UCSD-AML1 (cell line): Measurements from ENCODE around the gene WDR81.
"Not testable (repeated sequence)": the region's sequence is repeated elsewhere in the genome, so short reads cannot be mapped to it uniquely, and the experiment has no call there.

Experiments used
- DNase-seq: peaks from one replicate; lab custom pipeline; 2025; ENCODE audit not compliant: unreplicated experiment; lab: John Stamatoyannopoulos, UW

Gene WDR81

GRCh38 chr17:1730326-1731193 lies 6.1 kb downstream of the WDR81 start:
- no peak for DNase-seq

- no peak for DNase-seq
These were observed 6.6 kb downstream of the WDR81 start for GRCh38 chr17:1731194-1731506.

DNA sequence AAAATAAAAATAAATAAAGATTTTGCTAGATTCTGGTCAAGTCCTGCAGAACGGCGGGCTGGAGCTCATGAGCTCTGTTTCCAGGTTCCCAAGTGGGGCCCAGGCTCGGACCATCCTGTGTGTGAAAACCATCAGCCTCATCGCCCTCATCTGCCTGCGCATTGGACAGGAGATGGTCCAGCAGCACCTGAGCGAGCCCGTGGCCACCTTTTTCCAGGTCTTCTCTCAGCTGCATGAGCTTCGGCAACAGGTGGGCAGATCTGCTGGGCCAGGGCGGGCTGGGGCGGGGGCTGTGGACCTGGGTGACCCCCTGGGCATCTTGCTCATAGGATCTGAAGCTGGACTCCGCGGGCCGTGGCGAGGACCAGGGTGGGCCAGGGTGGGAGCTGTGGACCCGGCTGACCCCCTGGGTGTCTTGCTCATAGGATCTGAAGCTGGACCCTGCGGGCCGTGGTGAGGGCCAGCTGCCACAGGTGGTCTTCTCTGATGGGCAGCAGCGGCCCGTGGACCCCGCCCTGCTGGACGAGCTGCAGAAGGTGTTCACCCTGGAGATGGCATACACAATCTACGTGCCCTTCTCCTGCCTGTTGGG lies 7.8 kb downstream of the WDR81 start:
- no peak for DNase-seq

DNA sequence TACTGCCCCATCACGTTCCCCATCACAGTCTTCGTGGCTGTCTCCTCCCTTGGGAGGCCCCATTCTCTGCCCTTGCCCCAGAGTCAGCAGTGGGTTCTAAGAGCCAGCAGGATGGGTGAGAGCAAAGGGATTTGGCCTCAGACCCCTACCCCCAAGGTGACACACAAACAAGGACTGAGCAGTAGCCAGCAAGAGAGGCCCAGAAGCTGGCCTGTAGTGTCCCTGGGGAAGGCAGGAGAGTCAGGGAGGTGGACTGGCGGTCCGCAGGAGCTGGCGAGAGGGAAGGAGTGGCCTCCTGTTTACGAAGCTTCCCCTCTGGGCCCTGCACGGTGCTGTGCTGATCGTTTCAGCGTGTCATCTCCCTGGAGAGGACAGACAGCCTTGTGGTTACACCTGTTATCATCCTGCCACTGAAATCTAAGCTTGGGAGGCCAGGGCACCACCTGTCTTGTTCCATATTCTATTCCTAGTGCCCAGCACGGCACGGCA lies 8.4 kb downstream of the WDR81 start:
- no peak for DNase-seq

GRCh38 chr17:1733759-1734158 lies 9.3 kb downstream of the WDR81 start:
- DNase-seq, result no peak

GRCh38 chr17:1735418-1735817 lies 10.9 kb downstream of the WDR81 start:
- no peak for DNase-seq

GRCh38 chr17:1735834-1736347 lies 11.4 kb downstream of the WDR81 start:
- DNase-seq, result no peak

- peak; percentile 72 for DNase-seq
These were observed 12.1 kb downstream of the WDR81 start for GRCh38 chr17:1736348-1737281.

GRCh38 chr17:1737531-1738291 lies 13.2 kb downstream of the WDR81 start:
- no peak for DNase-seq

GRCh38 chr17:1741899-1742298 lies 17.4 kb downstream of the WDR81 start:
- DNase-seq, result not testable (repeated sequence)

DNA sequence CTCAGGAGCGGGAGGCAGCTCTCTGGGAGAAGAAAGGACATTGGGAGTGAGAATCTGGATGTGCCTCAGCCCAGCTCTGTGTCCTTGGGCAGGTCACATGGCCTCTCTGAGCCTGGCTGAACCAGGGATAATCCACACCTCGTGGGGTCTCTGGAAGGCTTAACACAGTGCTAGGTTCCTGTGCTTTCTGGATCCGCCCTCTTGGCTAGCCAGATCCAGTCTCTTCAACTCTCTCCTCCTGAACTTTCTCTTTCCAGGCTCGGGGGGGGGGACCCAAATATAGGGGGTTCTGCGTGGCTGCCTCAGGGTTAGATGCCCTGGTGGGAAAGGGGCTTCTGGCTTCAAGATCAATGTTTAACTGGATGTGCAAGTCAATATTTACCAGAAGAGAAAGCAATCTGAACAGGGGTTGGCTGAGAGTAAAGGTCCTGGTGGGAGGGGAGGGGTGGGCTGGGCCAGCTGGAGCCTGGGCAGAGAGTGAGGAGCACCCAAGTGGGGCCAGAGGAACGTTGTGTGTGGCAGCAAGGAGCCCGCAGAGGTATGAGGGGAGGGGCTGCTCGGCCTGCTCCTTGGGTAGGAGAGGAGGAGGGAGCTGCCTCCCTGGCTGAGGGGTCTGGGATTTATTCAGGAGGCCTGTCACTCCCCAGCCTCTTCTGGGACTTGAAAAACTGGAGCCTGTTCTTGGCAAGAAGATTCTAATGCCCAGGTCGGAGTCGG lies 18.0 kb downstream of the WDR81 start, which contains the start of gene SERPINF2:
Gene SERPINF2, plus strand, starts transcription at position 501 of the 717 bp plus-strand sequence. CDS start 2,125 bp downstream, outside the sequence.
- DNase-seq, result no peak

GRCh38 chr17:1743088-1743439 lies 18.6 kb downstream of the WDR81 start:
- DNase-seq, result no peak

DNA sequence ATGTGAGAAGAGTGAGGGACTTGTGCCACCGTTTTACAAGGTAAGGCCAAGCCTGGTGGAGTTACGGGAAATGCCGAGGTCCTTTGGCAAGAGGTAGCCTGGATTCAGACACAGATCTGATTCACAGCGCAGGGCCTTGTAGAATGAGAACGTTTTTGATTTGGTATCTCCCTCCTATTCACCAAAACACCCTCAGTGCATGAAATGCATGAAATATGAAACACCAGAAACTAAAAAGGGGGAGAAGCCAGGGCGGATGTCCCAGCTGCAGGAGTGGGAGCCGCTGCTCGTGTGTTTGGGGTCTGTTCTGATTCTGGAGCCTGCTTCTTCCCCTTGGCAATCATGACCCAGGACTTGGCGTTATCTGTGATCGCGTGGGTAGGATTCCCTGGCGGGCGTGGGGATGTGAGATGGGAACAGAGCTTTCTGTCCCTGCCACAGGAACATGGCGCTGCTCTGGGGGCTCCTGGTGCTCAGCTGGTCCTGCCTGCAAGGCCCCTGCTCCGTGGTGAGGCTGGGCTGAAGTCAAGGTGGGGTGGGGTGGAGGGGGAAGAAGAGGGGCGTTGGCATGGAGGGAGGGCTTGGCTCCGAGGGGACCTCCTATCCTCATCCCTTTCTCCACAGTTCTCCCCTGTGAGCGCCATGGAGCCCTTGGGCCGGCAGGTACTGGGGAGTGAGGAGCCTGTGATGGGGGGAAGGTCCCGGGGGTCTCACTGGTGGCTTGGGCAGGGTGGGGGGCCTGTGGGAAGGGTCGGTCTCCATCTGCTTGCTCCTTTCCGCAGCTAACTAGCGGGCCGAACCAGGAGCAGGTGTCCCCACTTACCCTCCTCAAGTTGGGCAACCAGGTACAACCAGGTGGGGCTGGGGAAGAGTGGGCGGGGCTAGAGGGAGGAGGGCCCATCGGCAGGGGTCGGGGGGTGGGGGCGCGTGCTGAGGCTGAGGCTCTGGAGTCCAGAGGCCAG lies 20.3 kb downstream of the WDR81 start:
- DNase-seq, result no peak

- DNase-seq, result no peak
These were observed 21.1 kb downstream of the WDR81 start for GRCh38 chr17:1745513-1746020.

GRCh38 chr17:1746975-1747543 lies 22.6 kb downstream of the WDR81 start:
- DNase-seq, result no peak

- no peak for DNase-seq
These were observed 26.1 kb downstream of the WDR81 start for GRCh38 chr17:1750628-1751027.

DNA sequence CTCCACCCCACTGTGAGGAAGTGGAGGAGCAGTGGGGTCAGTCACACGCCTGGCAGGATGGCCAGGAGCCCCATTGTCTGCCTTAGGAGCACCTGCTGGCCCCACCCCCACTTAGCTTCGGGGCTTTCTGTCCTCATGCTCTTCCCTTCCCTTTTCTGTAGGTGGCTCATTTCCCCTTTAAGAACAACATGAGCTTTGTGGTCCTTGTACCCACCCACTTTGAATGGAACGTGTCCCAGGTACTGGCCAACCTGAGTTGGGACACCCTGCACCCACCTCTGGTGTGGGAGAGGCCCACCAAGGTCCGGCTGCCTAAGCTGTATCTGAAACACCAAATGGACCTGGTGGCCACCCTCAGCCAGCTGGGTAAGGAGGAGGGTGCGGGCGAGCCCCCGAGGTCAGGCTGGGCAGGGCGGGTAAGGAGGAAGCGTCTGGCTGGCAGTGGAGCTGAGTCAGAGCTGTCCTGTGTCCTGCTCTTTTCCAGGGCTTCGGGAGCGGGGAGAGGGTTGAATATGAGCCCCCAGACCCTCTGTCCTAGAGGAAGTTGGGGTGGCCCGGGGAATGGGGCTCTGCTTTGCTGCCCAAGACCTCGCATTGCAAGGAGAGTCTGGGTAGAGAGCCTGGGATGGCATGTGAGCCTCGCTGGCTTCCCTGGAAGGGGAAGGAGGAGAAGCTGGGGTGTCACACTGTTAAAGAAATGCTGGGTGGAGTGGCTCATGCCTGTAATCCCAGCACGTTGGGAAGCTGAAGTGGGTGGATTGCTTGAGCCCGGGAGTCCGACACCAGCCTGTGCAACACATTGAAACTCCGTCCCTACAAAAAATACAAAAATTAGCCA lies 28.1 kb downstream of the WDR81 start:
- DNase-seq, result peak; percentile 56
